T-helper 2 cell (primary cell): ENCODE results near the gene DGCR8.
"Not testable (repeated sequence)": the region's sequence is repeated elsewhere in the genome, so short reads cannot be mapped to it uniquely, and the experiment has no call there.

Source experiments
- DNase-seq, 5 experiments: peaks; one replicate each; pipeline versions ENCODE4 v3.0.0 to v3.0.0-alpha.2; 2012 to 2022

DGCR8 gene

DNA sequence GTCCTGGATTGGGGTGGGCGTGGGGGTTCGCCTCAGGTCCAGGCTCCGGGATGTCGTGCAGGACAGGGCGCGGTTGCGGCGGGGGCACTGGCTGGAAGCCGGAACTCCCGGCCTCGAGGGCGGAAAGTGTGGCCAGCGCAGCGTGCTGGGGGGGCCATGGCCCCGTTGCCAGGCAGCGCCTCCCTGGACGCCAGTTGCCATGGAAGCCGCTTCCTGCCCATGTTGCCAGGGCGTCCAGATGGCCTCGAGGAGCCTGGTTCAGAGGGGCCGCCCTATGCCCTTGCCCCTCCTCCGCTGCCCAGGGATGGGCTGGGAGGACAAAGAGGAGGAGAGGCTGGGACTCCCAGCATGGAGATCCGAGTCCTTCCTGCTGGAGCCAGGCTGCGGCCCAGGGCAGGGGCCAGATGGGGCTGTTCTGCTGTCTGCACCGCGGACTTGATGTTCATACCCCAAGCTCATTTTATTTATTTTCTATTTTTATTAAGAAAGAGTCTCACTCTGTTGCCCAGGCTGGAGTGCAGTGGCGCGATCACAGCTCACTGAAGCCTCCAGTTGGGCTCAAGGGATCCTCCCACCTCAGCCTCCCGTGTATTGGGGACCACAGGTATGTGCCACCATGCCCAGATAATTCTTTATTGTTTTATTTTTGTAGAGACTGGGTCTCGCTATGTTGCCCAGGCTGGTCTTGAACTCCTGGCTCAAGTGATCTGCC, 75.4 kb downstream of the DGCR8 start:
- DNase-seq: peak in 2 of 5 experiments; percentile 19 to 34

DNA sequence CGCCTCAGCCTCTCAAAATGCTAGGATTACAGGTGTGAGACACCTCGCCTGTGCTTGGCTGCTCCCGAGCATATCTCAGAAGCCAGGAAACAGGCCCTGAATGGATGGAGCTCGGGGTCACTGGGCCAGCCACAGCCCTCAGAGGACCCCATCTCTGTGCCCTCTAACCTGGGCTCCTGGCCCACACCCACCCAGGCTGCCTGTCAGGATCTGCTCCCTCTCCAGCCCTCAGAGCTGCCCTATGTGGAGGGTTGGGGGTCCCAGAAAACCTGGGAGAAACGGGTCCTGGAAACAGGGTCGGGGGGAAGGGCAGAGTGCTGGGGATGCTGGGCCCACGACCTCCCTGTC, 76.0 kb downstream of the DGCR8 start:
- DNase-seq: no peak

DNA sequence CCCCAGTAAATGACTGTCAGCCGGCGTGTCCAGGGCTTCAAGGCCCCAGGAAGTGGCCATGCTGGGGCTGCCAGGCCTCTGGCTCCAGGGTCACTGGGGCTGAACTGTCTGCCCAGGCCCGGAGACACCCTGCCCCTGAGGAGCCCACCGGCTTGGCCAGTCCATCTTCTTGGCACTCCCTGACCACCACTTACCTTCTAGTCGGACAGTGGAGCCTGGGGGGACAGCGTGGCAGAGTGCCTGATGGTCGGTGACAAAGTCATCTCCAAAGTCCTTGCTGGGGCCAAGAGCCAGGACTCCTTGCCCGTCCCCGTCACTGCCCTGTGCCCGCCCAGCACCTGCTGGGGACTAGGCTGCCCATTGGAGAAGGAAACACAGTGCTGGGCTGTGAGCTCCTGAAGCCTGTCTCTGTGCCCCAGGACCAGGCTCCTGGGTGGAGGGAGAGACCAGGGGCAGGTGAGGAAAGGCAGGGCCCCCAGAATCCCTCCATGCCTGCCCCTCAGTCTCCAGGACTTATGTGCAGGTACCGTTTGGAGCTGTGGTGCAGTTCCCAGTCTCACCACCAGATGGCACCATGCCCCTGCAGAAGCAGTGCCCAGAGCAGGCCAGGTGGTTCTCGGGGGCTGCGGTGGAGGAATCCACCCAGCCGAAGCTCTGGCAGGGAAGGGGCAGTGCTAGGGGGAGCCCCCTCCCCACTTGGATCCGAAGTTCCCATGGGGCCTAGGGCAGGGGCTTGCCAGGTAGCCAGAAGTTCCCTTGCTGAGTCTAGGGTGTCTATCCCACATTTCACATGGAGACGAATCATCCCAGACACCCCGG, 76.8 kb downstream of the DGCR8 start:
- DNase-seq: peak; percentile 68 to 86 (median 80)

DNA sequence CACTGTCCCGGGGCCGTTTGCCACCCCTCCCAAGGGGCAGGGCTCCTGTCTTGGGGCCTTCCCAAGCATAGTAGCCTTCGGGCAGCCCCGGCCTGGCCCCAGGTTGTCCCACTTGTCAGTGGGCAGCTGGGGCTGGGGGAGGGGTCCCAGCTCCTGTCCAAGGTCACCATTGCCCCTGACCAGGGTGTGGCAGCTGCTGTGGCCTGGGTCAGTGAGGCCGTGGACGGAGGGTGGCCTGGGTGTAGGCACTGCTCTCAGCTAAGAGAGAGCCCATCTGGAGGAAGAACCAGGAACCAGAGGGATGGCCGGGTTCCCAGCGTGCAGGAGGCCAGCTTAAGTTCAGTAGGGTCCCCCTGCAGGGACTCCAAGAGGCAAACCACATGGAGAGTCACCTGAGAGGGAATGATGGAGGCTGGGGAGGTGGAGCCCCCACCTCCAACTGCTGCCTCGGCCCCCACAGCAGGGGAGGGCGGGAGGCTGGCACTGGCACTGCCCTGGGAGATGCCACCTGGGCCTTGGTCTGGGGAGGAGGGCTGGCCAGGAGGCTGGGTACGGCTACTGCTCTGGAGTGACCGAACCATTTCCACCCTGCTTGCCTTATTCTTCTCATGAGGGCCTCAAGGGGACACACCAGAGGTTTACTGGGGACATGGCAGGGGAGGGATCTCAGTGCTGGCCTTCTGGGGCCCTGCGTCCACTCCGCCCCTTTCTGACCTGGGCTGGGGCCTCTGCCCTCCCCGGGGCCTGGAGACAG, 77.6 kb downstream of the DGCR8 start:
- DNase-seq: no peak

DNA sequence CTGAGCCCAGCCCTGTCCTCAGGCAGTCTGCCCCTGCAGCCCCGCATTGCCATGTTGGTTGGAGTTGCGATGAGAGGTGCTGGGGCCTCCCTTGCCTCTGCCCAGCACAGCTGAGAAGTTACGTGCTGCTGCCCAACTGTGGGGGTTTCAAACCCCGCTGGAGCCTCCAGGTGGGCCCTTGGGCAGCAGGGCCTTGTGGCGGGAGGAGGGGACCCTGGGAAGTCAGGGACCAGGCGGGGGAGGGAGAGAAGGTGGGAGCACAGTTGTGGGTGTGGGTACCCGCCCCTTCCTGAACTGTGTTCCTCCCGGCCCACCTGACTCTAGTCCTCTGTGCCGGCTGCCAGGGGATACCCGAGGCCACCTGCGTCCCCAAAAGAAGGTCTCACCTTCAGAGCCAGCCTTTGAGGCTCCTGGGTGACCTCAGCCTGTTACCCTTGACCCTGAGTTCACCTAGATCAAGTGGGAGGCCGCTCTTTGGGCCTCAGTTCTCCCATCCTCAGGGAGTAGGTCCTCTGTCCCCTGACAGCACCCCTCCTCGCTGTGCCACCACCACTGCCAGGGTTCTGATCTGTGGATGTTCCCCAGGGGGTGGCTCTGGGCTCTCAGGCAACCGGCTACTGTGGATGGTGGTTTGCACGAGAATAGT, 78.5 kb downstream of the DGCR8 start:
- no peak for DNase-seq

DNA sequence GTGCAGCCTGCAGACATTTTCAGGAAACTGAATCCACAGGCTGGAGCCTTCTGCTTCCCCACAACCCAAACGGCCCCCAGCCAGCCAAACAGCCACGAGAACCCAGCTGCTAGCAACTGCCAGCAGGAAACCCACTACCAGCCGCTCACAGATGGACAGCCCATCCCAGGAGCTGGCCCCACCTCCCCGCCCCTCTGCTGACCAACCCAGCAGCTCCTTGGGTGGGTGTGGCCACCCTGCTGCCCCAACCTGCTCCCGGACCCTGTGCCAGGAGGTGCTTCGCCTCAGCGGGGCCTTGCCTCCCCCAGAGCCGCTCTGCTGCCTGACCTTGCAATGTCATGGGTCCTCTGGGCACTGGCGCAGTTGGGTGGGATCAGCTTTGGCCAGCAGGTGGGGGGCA, 79.0 kb downstream of the DGCR8 start:
- DNase-seq: no peak

DNA sequence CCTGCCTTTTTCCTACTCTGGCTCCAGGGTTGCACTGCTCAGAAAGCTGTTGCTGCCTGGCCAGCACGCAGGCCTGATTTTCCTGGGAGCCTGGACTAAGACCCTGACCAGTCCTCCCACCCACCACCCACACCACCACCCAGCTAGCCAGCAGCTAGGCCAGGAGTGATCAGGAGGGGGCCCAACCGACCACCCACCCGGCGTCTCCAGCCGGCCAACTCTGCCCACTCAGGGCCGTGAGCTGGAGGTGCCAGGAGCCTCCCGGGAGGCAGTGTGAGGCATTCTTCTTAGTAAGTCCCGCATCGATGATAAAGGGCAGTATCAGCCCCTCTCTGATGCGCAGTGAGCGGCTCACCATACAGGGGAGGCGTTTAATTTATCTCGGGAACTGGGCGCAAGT, 79.5 kb downstream of the DGCR8 start:
- not testable (repeated sequence) for DNase-seq

DNA sequence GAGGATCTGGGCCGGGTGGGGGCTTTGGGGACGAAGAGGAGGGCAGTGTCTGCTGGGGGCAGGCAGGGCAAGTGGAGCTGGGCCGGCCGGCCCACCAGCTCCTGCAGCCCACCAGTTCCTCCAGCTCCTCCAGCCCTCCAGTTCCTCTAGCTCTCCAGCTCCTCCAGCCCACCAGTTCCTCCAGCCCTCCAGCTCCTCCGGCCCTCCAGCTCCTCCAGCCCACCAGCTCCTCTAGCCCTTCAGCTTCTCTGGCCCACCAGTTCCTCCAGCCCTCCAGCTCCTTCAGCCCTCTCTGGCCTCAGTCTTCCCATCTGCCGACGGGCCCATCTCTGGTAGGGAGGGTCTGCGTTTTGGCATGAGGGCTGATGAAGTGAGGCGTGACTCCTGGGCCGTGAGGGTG, 80.0 kb downstream of the DGCR8 start:
- DNase-seq: no peak
